ENCODE measurements around the gene AXIN1.
A peak's percentile ranks its signal among the peaks of the same experiment; 100 is the strongest.
"Not testable (repeated sequence)": the region's sequence is repeated elsewhere in the genome, so short reads cannot be mapped to it uniquely, and the experiment has no call there.

Gene AXIN1

GRCh38 chr16:397736-398332 lies 45.3 kb upstream of the AXIN1 start:
- H3K4me3 ChIP-seq (ENCODE audit: low read length), result peak overlapping the region; percentile 52
- DNase-seq (ENCODE audit: low read depth), result peak; percentile 74
- TF ChIP-seq CTCF (conservative IDR thresholded peaks at IDR 0.05; ENCODE audit: low read length), result peak; percentile 49

- DNase-seq (ENCODE audit: low read depth), result no peak
- peak within 1 kb of the TSS; percentile 71 for H3K4me3 ChIP-seq (ENCODE audit: low read length)
- TF ChIP-seq CTCF (conservative IDR thresholded peaks at IDR 0.05; ENCODE audit: low read length), result no peak
Measured at GRCh38 chr16:397135-397661, 44.7 kb upstream of the AXIN1 start, which contains the start of gene NME4. TSS of gene NME4 (plus strand) at chr16:397199. CDS start at chr16:397223, 24 bp downstream.

- H3K4me3 ChIP-seq (ENCODE audit: low read length), result peak overlapping the region; percentile 71
- TF ChIP-seq CTCF (conservative IDR thresholded peaks at IDR 0.05; ENCODE audit: low read length), result no peak
- DNase-seq (ENCODE audit: low read depth), result no peak
Measured at GRCh38 chr16:396605-397004, 44.1 kb upstream of the AXIN1 start.

- no peak for TF ChIP-seq CTCF (conservative IDR thresholded peaks at IDR 0.05; ENCODE audit: low read length)
- peak overlapping the region; percentile 71 for H3K4me3 ChIP-seq (ENCODE audit: low read length)
- DNase-seq (ENCODE audit: low read depth), result no peak
Measured at GRCh38 chr16:396199-396598, 43.7 kb upstream of the AXIN1 start.

GRCh38 chr16:392450-393030 lies 40.0 kb upstream of the AXIN1 start:
- H3K4me3 ChIP-seq (ENCODE audit: low read length), result no peak overlapping the region
- no peak for TF ChIP-seq CTCF (conservative IDR thresholded peaks at IDR 0.05; ENCODE audit: low read length)
- no peak for DNase-seq (ENCODE audit: low read depth)

GRCh38 chr16:391885-392335 lies 39.4 kb upstream of the AXIN1 start:
- peak; percentile 64 for DNase-seq (ENCODE audit: low read depth)
- H3K4me3 ChIP-seq (ENCODE audit: low read length), result no peak overlapping the region
- TF ChIP-seq CTCF (conservative IDR thresholded peaks at IDR 0.05; ENCODE audit: low read length), result peak; percentile 71

GRCh38 chr16:389352-389751 lies 36.8 kb upstream of the AXIN1 start:
- H3K4me3 ChIP-seq (ENCODE audit: low read length), result no peak overlapping the region
- DNase-seq (ENCODE audit: low read depth), result no peak
- no peak for TF ChIP-seq CTCF (conservative IDR thresholded peaks at IDR 0.05; ENCODE audit: low read length)

GRCh38 chr16:387761-388666 lies 35.5 kb upstream of the AXIN1 start:
- not testable (repeated sequence) for DNase-seq (ENCODE audit: low read depth); H3K4me3 ChIP-seq (ENCODE audit: low read length)
